CD4-positive, alpha-beta T cell treated with Interleukin-21 for 1 hour (primary cell): ENCODE results near the gene CACNB2.
"Not testable (repeated sequence)": the region's sequence is repeated elsewhere in the genome, so short reads cannot be mapped to it uniquely, and the experiment has no call there.

ENCODE experiments used
- DNase-seq: peaks from one replicate; pipeline ENCODE4 v3.0.0-alpha.2; 2020

The CACNB2 gene

DNA sequence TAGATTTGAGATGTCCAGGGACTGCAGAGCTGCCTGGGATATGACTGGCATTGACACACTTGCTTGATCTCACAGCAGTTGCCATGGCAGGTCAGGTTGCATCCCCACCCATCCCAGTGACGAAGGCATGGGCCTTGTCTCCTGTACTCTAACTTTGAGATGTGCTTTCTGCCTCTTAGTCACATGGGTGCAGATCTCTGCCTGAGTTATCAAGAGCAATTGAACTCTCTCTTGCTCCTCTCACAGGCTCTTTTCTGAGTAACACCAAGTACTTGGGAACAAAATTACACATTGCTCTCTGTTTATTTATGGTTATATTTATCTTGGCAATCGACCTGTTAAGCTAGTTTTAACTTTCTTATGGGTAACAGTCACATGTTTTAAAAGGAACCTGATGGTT lies 273.8 kb downstream of the CACNB2 start:
- no peak for DNase-seq

DNA sequence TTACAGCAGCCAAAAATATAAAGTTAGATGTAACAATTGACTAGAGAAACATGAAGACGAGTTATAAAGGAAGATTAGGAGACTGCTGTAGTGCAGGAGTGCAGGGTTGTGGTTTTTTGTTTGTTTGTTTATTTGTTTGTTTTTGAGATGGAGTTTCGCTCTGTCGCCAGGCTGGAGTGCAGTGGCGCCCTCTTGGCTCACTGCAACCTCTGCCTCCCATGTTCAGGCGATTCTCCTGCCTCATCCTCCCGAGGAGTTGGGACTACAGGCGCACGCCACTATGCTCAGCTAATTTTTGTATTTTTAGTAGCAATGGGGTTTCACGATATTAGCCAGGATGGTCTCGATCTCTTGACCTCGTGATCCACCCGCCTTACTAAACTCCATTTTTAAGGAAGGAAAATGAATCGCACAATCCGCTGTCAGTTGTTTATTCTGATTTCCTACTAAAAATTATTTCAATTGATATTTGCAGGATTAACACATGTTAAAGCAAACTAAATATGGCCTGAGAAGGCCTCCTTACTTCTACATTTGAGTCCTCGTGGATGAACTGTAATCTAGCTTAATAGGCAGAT lies 277.8 kb downstream of the CACNB2 start:
- DNase-seq, result no peak

DNA sequence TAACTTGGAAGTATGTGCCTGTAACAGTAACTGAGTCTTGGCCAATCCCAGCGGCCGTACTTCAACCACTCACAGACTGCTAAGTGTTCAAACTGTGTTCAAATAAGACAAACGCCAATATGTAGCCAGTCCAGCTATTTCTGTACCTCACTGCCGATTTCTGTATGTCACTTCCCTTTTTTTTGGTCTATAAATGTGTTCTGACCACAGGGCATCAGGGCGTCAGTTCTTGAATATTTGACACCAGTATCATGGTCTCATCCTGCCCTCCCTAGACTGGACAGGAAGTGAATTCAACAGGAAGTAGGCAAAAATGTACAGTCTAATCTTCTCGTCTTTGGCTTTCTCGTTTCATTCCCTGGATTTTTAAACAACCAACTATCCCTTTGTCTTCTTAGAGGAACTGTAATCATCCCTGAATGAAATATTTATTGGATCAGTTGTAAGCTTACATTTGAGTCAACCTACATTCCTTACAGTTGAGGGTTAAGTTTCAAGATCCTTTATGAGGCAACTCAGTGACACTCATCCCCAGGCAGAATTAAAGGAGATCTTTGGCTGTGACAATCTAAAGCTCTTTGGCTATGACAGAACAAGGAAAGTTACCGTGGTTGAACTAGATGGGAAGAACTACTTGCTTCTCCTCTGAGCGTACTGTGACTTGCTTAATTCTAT lies 278.5 kb downstream of the CACNB2 start:
- no peak for DNase-seq

DNA sequence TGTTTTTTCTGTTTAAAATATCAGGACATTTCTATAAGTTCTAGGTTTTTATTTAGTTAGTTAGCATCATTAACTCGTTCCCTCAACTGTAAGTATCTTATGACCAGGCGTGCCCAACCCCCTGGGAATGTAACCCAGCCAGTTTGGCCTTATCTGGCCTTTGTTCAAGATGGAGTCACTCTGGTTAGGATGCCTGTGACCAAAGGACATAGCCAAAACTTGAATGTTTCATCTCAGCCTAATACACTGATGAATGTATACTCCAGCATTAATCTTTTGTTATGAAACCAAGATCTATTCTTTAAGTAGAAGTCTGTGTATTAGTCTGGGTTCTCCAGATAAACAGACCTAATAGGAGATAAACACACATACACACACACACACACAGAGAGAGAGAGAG lies 279.7 kb downstream of the CACNB2 start:
- DNase-seq, result no peak

DNA sequence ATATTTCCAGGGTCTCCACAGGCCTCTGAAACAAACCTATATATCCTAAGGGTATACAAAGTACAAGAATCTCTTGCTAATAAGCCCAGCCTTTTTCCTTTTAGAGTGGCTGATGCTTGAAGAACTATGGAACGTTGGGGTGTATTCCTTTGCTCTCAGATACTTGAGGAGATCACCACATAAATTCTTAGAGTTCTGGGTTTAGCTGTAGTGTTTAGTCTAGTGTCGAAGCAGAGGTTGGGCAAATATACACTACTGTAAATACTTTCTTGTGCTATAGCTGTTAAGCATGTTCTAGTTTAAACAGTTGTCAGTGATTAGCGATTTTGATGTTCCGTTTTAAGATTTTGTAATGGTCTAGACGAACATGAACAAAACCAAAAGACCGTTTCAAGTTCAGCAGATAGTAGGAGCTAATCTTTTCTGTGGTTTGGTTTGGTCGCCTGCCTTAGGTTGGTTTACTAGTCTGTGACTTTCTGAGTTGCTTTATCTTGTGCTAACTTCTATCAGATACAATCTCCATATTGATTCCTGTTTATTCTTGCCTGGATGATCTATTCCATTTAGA lies 281.6 kb downstream of the CACNB2 start:
- DNase-seq, result no peak

DNA sequence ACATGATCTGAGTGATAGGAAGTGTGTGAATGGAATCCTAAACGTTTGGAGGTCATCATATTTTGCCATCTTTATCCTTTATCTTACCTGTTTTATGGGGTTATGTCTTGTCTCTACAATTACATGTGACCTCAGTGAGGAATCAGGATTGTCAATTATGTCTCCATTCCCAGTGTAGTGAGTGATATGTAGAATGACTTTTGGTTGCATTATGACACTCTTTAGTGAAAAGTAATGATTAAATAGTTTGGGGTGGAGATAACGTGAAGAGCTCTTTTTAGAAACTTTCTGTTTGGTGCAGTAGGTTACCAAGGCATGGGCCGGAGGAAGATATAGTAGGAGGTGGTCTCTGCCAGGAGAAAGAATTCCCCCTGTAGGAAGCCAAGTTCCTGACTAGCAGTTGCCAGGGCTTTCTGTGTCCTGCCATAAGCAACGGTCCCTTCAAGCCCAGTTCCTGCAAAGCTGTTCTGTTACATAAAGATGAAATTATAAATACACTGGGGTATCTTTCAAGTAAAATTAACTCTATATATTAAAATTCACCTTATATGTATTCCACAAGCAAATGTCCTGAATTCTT lies 282.9 kb downstream of the CACNB2 start:
- DNase-seq, result no peak

- DNase-seq, result no peak
Observed at GRCh38 chr10:18424200-18424599, 284.0 kb downstream of the CACNB2 start.

DNA sequence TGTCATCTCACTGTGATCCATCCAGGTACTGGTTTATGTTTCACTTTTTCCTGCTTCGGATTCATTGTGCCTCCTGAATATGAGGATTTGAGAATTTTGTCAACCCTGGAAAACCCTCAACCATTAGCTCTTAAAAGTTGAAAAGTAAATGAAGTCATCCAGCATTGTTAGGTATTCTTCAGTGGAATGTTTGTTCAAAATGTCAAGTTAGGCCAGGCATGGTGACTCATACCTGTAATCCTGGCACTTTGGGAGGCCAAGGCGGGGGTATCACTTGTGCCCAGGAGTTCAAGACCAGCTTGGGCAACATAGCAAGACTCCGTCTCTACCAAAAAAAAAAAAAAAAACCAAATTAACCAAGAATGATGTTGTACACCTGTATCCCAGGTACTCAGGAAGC lies 289.1 kb downstream of the CACNB2 start:
- DNase-seq, result no peak

- DNase-seq, result no peak
Observed at GRCh38 chr10:18436902-18437301, 296.7 kb downstream of the CACNB2 start.

DNA sequence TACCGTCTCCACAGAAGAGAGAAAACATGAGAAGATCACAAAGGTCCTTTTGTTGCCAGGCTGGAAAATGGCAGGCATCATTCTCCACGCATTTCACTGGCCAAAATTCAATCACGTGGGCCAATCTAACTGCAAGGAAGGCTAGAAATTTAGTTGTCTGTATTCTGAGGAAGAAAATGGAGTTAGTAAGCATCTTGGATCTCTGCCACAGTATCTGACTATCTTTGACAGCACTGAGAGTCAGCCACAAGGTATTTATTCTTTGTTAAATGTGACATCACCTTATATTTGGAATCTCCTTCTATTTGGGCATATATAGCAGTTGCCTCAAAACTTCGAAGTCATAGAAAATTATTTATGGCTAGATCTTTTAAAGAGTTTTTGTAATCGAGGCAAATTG lies 297.3 kb downstream of the CACNB2 start:
- no peak for DNase-seq

GRCh38 chr10:18438361-18439126 lies 298.3 kb downstream of the CACNB2 start:
- DNase-seq, result no peak

GRCh38 chr10:18439601-18440000 lies 299.4 kb downstream of the CACNB2 start:
- no peak for DNase-seq

DNA sequence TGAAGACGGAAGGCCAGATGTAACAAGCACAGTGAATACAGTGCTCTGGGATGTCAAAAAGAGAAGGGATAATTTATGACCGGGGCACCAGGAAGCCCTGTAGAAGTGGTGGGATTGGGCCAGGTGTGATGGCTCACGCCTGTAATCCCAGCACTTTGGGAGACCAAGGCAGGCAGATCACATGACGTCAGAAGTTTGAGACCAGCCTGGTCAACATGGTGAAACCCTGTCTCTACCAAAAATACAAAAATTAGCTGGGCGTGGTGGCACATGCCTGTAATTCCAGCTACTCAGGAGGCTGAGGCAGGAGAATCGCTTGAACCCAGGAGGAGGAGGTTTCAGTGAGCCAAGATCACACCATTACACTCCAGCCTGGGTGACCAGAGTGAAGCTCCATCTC lies 305.4 kb downstream of the CACNB2 start:
- DNase-seq, result not testable (repeated sequence)

DNA sequence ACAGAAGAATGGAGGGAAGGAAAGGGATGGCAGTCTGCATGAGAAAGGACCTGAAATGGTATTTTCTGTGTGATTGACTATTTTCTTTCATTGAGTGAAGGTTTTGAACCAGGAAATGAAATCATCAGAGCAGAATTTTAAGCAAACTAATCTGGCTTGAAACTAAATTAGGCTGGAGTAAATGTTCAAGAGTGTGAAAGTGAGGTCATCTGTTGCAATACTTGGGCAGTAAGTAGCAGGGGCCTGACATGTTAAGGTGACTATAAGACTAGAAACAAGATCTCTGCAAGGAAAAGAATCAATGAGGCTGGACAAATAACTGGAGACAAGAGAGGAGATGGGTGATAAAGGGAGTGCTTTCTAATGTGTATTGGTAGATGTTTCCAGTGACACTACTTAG lies 306.0 kb downstream of the CACNB2 start:
- no peak for DNase-seq

DNA sequence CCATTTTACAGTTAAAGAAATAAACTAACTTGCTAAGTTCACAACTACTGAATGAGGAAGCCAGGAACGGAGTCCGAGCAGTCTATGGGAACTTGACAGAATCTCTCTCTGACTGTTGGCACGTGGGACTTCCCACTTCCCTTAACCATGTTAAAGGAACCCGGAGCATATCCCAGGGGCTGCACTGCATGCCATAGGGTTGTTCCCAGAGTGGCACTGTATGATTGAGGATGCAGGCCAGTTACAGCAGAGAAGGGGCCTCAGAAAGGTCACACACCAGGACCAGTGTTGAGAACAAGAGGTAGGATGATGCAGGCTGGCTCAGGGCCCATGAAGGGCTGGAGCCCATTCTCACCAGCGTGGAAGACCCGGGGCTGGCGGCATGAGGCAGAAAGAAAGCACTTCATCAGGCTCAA lies 309.4 kb downstream of the CACNB2 start:
- no peak for DNase-seq

DNA sequence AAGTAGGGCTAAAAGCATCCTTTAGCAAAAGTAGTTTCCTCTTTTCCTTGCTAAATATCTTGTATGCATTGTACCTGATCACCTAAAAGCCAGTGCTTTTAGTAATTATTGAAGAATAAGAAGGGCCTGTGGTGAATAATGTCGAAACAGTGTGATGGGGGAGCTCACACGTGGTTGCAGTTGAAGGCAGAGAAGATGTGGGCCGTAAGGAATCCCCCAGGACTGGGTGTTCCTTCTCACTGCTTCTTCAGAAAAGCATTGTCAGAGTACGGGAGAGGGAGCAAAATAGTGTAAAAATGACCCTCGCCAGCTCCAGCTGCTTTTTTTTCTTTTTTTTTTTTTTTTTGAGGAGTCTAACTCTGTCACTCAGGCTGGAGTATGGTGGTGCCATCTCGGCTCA lies 310.1 kb downstream of the CACNB2 start:
- DNase-seq, result no peak

DNA sequence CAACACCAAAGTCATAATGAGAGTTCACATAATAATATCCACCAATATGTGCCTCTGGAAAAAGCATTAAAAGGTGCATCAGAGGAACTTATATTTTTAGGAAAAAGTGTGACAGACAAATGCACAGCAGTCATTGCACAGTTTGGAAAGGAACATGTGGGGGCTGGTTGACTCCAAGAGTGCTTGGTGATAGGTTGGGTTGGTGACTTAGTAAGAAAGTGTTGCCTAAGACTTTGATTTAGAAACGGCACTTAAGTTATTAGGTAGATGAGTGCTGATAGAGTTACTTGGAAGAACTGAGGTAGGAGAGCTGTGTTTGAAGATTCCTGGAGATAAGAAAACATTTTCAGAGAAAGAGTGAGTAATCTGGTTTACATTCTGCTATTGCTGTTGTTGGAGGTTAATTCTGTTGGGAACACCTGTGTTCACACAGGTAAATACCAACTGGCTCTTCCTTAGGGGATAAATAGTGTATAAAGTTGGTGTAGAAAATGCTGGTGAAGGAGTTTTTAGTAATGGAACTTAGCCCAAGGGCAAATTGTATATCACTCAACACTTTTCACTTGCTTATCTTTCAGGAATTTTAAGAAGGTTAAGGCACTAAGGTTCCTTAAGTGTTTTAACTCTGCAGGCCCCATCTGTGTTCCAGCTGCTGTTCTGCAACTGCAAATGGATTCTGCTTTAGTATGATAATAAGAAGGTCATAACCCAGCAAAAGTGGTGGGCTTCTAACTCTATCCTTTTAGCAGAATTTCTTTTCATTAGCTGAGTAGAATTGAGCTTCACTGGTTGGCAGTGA lies 315.1 kb downstream of the CACNB2 start:
- DNase-seq, result no peak

DNA sequence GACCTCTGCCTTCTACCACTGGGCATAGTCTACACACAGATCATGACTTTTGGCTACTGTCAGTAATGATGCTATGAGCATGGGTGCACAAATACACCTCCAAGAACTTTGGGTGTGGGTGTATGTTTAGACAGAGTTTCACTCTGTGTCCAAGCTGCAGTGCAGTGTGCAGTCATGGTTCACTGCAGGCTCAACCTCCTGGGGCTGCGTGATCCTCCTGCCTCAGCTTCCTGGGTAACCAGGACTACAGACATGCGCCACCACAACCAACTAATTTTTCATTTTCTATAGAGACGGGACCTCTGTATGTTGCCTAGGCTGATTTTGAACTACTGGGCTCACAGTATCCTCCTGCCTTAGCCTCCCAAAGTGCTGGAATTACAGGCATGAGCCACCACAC lies 316.8 kb downstream of the CACNB2 start:
- DNase-seq, result no peak

DNA sequence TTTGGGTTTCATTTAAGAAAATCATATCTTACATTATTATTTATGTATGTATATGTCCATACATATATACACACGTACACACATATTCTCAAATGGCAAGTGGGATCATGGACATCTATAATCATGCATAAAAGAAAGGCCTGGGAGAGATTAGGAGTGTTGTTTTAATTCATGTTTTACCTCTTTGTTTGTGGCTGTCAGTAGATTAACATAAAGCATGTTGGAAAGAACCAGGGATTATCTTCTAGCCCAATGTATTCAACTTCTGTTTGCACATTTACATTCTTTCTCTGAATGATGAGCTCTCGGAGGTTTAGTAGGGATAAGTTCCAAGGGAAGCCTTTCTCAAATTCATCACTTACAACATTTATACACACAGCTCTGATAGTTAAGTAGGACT lies 319.8 kb downstream of the CACNB2 start:
- DNase-seq, result no peak

DNA sequence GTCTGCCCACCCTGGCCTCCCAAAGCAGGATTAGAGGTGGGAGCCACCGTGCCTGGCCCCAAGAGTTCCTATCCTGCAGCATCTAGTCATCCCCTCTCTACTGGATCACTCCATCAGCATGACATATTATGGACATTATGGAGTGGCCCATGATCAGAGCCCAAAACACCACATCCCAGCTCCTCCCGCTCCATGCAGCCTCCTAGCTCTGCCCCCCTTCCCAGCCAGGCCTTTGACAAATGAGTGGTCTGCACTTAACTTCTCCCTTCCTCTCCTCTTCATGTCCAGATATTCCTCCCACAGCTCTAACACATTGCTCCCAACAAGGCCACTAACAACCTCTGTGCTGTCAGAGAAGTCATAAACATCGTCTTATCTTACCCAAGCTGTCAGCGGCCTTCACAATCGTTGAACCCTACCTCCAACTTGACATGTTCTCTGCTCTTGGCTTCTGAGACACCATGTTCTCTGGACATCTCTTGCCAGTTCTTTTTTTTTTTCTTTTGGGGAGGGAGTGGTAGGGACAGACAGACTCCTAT lies 323.5 kb downstream of the CACNB2 start:
- DNase-seq, result no peak

DNA sequence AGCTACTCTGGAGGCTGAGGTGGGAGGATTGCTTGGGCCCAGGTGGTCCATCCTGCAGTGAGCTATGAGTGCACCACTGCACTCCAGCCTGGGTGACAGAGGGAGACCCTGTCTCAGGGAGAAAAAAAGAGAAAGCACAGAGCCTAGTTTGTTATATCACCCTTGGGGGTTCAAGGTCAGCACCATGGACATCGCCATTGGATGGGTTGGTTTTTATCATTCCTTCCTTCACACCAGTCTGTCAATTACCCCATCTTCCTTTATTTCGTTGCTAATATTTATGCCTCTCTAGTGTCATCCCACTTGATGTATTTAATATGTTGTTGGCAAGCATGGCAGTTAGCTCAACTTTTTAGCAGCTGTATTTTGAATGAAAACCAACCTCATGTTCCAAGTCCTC lies 328.9 kb downstream of the CACNB2 start:
- no peak for DNase-seq

DNA sequence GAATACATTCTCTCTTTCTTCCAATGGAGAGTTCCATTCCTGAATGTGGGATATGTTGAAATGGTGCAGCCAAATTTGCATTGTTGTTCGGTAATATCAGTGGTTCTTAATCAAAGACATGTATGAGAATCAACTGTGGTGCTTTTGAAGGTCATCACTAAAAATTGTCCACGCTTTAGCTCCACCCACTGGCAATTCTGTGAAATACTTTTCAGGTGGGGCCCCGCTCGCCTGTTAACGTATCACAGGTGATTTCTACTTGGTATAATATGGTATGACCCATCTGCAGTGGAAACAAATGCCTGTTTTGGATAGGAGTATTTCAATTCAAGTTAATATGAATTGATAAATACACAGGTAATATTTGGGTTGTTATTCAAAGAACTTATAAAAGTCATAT lies 332.8 kb downstream of the CACNB2 start:
- no peak for DNase-seq
